GM10847 (cell line): ENCODE data around the gene SCAF11.

ENCODE experiments used
- POLR2A ChIP-seq: IDR thresholded peaks from 2 replicates; pipeline ENCODE4 v1.6.1; 2011; ENCODE audit not compliant: insufficient read length; ENCODE audit errors: extremely low read depth

Gene SCAF11

DNA sequence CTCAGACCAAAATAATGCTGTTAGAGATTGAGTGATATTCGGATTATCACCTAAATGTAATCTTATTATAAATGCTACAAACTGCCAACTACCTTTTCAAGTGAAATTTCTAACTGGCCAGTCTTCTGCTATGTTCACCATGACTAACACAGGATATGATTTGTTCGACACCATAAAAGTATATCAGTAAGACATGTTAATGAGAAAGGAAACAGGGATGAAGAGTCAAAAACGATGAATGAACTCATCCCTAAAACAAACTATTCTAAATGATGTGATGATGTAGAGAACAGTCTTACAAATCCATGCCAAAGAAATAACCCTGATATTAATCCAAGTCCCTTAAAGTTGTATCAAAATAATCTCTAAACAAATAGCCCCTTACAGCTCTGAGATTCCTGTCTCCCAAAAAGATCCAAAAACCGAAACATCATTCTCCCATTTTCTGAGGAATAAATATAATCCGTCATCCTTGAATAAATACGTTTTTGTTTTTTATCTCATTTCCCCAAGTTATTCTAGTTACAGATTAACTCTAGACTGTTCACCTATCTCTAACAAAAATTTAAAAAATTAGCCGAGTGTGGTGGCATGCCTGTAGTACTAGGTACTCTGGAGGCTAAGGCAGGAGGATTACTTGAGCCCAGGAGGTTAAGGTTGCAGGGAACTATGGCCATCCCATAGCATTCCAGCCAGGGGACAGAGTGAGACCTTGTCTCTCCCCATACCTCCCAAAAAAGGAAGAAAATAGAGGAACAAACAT is 9.1 kb downstream of the SCAF11 start:
- TF ChIP-seq POLR2A, result no peak

DNA sequence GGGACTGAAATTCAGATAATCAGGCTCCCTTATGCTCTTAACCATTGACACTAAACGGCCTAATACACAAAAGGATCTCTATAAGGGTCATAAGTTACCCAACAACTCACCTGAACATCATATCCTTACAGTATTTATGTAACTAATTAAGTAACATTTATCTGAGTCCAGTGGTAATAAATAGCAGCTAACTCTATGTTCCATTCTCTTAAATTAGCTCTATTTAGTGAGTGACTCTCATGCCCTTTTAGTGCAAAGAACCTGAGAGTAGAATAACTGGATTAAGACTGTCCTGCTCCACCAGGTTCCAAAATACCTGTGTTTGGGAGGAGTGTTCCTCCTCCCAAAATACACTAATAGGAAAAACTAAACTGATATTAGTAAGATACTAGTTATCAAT is 9.8 kb downstream of the SCAF11 start:
- TF ChIP-seq POLR2A, result no peak

DNA sequence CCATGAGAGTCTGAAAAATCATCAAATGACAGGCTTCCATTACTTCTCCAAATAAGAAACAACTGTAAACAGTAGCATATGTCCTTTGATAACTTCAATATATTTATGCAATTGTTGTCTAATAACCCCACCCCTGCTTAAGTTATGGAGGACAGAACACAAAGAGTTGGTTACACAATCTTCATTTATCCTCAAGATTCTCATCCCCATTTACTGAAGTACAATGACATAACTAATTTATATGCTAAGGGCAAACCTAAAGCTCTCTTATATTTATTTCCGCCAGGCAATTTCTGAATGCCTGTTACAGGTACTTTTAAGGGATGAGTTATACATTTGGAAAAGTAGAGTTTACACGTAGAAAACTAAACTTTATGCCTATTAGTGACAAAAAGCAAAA is 12.3 kb downstream of the SCAF11 start:
- TF ChIP-seq POLR2A, result no peak

DNA sequence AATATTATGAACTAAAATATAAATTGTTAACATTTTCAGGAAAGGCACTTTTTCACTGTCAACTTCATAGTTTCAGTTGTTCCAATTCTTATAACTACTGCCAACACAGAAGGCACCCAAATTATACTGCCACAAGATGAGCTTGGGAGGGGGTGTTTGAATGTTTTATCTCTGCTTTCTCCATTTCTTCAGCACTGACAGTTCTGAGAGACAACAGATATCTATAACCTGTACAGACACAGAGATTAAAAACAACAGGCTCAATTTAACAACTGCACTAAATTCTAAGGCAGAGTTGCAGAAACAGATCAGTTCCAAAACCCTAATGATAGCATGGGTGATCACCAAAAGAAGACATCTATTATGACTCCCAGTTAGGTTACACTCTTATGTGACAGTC is 12.8 kb downstream of the SCAF11 start:
- no peak for TF ChIP-seq POLR2A

DNA sequence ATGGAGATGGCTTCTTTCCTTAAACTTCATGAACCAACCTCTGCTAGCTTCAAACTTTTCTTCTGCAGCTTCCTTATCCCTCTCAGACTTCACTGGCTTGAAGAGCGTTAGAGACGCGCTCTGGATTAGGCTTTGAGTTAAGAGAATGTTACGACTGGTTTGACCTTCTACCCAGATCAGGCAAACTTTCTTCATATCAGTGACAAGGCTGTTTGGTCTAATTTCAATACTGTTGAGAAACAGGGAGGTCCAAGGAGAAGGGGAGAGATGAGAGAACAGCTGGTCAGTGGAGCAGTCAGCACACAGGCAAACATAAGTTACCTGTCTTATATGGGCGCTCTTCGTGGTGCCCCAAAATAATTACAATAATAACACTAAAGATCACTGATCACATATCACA is 14.9 kb downstream of the SCAF11 start:
- TF ChIP-seq POLR2A, result no peak

DNA sequence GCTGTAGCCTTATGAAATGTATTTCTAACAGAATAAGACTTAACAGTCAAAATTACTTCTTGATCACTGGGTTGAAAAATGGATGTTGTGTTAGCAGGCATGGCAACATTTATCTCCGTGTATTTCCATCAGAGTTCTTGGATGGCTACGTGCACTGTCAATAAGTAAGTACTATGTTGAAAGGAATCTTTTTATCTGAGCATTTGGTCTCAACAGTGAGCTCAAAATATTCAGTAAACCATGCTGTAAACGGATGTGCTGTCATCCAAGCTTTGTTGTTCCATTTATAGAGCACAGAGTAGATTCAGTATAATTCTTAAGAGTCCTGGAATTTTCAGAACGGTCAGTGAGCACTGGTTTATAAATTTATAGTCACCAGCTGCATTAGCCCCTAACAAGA is 15.5 kb downstream of the SCAF11 start:
- TF ChIP-seq POLR2A, result no peak

DNA sequence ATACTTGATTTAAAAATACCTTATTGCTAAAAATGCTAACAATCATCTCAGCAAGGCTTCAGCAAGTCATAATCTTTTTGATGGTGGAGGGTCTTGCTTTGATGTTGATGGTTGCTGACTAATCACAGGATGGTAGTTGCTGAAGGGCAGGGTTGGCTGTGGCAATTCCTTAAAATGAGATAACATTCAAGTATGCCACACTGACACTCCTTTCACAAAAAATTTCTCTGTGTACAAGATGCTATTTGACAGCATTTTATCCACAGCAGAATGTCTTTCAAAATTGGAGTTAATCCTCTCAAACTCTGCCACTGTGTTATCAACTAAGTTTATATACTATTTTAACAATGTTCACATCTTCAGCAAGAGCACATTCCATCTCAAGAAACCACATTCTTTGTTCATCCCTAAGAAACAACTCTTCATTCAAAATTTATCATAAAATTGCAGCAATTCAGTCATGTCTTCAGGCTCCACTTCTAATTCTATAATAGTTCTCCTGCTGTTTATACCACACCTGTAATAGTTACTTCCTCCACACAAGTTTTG is 16.1 kb downstream of the SCAF11 start:
- no peak for TF ChIP-seq POLR2A

DNA sequence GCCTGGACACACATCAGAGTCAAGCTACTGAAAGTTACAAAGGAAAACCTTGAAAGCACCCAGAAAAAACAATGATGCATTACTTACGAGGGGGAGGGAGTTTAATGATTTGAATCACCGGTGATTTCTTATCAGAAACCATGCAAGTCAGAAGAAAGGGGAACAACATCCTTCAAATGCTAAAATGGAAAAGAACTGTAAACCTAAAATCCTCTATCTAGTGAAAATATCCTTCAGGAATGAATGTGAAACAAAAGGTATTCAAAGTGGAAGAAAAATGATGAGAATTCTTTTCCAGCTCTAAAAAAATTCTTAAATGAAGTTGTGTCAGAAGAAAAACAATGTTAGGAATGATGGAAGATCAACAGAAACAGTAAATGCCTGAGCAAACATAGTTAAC is 16.8 kb downstream of the SCAF11 start:
- TF ChIP-seq POLR2A, result no peak

DNA sequence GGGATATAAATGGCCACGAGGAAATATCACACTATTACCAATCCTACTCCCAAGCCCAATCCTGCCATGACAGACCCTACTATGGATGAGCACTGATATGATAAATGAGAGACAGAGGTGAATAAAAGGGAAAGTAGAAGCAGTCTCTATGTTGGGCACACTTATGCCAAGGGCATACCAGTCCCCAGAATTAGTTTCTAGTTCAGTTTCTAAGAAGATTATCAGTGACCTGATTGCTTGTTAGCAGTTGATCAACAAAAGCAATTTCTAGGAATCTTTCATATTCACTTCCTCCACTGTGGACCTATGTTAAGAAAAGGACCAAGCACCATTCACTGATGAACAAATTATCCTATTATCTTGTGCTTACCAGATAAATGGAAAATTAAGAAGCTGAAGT is 20.0 kb downstream of the SCAF11 start:
- no peak for TF ChIP-seq POLR2A

DNA sequence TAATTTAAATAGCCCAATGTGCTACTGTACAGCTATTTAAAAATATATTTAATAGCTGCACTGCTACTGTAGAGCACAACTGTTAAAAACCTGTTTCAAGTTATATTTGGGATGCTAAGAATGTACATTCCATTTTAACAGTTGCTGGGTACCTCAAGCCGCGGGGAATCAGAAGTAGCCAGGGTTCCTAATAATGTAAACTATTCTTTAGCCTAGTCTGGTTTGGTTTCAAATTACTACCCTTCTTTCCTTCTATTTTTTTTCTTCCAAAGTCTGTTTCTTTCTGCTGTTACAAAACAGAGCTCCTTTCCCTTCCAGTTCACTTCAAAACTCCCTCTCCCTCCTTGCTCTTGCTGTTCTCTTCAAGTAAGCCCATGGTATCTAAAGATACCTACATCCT is 21.3 kb downstream of the SCAF11 start:
- no peak for TF ChIP-seq POLR2A

DNA sequence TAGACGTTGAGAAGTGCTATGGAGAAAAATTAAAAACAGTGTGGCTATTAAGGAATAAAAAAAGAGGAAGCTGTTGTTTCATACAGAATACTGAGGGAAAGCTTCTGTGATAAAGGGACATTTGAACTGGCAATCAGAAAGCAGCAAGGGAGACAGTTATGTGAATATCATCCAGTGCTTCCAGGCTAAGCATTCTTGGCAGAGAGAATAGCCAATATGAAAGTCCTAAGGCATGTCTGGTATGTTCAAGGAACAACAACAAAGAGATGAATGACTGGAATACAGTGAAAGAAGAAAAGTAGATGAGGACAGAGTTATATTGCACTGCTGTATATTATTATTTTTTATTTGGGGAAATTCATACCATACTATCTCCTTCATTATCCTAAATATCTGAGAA is 23.9 kb downstream of the SCAF11 start:
- TF ChIP-seq POLR2A, result no peak

DNA sequence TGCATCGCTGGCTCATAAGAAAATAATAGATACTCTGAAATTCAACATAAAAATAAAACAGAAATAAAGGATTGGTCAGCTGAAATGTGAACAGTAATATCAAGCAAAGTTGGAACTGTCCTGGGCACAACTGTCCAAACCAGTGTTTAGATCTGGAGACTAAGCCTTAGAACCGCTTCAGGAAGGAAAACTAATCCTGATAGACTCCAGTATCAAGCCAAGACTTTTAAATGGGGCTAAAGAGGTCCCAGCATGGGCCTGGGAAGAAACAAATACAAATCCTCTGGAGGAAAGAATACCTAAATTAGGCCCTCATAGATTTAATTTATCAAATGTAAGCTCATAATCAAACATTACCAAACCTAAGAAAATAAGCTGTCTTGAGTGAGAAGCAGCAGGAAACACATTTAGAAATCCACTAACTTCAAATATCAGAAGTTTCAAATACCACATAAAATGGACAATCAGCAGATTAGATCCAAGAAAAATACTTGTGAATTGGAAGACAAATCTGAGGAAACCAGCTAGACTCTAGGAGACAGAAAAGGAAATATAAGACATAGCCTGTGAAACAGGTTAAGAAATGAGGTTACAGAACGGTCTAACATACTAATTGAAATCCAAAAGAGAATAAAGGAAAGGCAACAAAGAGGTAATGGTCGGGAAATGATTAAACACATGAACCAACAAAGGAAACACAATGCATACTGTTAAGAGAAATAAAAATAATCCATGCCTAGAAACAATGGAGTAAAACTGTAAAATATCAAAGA is 27.6 kb downstream of the SCAF11 start:
- no peak for TF ChIP-seq POLR2A

DNA sequence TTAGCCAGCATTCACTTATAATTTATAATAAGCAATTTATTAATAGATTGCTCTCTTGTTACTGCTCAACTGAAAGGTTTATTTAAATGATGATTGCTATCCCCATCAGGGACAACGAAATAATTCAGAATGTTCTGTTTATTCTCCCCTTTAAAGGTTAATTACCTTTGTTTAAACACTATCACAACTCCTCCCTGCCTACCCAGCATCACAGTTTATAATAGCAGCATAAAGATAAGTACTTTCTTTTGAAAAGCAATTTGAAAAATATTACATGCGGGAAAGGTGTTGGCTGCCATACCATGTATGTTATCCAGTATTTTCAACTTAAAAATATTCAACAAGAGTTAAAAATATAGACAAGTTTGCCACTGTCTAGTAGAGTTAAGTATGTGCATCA is 30.6 kb downstream of the SCAF11 start:
- no peak for TF ChIP-seq POLR2A

DNA sequence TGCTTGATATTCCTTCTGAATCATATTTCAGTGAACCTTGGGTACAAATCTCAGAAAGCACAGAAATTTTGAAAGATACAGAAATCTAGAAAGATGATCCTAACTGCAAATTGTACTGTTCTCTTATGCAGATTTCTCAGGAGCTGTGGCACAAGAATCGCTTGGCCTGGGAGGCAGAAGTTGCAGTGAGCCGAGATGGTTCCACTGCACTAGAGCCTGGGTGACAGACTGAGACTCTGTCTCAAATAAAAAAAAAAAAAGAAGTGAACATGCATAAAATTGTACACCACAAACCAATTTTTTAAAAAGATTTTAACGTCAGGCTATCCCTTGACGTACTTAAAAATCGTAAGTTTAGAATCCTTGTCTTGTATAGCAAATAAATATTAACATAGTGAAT is 31.3 kb downstream of the SCAF11 start:
- no peak for TF ChIP-seq POLR2A

DNA sequence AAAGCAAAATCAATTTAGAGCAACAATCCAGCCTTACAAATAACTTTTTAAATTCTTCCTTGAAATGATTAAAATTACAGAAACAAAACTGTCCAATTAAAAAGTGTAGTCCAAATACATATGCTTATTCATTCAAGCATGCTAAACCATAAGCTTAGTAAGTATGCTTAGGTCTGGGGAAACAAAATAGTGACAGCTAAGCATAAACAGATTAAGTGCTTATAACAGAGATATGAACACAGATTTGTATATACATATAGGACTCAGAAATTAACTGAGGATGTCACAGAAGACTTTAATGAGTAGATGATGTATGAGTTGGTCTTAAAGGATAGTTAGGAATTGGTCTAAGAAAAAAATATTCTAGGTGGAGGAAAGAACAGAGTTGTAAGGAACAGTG is 41.8 kb downstream of the SCAF11 start:
- no peak for TF ChIP-seq POLR2A

DNA sequence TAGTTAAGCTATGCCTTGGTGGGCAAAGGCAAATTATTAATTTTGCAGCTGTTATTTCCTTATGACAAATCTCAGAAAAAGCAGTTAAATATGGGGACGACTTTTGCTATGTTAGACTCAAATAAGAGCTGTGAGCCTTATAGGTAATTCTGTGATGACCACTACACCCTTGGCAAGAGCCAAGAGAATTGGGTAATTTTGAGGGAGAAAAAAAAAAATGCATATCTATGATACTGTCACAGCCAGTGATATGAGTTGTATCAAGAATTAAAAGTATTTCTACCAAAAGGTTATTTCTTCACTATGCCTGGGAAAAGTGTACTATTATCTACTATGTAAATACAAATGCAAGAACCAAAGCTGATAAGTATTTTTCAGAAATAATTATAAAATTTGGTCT is 43.9 kb downstream of the SCAF11 start:
- TF ChIP-seq POLR2A, result no peak
